Epithelial cell of esophagus (primary cell): ENCODE results near the gene MAS1L.

ENCODE experiments used
- DNase-seq: peaks from one replicate; pipeline ENCODE4 v3.0.0; 2010; ENCODE audit warnings: low read depth
- H3K4me3 ChIP-seq: 2 replicates; pipeline ENCODE4 v1.5.1; 2011; ENCODE audit warnings: mild to moderate bottlenecking, low read length, control low read depth
- TF ChIP-seq, protein P1 (sequence below): IDR thresholded peaks from 2 replicates; pipeline ENCODE4 v1.5.1; 2011; ENCODE audit warnings: low read depth, mild to moderate bottlenecking, low read length, control low read depth, inconsistent platforms; ENCODE audit not compliant: insufficient read depth; ENCODE audit errors: missing control alignments

MAS1L gene, protein sequence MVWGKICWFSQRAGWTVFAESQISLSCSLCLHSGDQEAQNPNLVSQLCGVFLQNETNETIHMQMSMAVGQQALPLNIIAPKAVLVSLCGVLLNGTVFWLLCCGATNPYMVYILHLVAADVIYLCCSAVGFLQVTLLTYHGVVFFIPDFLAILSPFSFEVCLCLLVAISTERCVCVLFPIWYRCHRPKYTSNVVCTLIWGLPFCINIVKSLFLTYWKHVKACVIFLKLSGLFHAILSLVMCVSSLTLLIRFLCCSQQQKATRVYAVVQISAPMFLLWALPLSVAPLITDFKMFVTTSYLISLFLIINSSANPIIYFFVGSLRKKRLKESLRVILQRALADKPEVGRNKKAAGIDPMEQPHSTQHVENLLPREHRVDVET

DNA sequence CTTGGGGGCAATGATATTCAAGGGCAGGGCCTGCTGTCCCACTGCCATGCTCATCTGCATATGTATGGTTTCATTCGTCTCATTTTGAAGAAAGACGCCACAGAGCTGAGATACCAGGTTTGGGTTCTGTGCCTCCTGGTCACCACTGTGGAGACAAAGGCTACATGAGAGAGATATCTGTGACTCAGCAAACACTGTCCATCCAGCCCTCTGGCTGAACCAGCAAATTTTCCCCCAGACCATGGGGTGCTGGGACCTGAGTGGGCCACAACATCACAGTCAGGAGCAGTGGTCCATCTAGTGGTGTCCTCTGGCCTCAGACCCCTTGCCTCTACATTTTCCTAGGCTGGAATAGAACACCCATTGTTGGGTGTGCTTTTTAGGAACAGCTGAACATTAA lies at the start of gene MAS1L:
Gene MAS1L, minus strand, starts transcription at position 297 of the 400 bp plus-strand sequence. Its CDS starts 54 bp downstream, at position 243.
- TF ChIP-seq, protein P1, sequence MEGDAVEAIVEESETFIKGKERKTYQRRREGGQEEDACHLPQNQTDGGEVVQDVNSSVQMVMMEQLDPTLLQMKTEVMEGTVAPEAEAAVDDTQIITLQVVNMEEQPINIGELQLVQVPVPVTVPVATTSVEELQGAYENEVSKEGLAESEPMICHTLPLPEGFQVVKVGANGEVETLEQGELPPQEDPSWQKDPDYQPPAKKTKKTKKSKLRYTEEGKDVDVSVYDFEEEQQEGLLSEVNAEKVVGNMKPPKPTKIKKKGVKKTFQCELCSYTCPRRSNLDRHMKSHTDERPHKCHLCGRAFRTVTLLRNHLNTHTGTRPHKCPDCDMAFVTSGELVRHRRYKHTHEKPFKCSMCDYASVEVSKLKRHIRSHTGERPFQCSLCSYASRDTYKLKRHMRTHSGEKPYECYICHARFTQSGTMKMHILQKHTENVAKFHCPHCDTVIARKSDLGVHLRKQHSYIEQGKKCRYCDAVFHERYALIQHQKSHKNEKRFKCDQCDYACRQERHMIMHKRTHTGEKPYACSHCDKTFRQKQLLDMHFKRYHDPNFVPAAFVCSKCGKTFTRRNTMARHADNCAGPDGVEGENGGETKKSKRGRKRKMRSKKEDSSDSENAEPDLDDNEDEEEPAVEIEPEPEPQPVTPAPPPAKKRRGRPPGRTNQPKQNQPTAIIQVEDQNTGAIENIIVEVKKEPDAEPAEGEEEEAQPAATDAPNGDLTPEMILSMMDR, result no peak
- H3K4me3 ChIP-seq, result no peak within 1 kb of the TSS
- no peak for DNase-seq

DNA sequence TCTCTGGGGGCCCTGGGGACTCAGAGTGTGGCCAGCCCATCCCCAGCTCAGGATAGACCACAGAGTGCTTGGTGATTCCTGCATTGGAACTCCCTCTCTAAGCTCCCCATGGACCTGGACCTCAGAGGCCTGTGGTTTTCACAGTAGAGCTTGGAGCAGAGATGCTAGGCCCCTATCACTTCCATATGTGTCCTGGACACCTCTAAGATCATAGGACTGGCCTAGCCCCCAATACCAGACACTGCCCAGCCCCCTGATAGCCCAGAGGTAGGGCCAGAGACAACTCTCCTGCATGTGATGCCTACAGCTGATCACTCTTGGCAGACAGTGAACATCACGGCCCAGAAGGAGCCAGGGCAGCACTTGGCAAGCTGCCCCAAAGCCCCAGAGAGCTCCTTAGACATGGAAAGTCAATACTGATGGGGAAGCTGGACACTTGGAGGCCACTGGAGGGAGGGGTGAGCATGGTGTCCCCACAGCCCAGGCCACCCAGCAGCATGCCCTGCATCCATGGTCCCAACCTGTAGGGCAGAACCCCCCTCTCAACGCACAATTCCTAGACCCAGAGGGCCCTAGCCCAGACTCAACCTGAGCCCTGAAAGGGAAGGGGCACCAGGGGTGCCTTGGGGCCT lies 44.7 kb upstream of the MAS1L start:
- TF ChIP-seq, protein P1, result no peak

DNA sequence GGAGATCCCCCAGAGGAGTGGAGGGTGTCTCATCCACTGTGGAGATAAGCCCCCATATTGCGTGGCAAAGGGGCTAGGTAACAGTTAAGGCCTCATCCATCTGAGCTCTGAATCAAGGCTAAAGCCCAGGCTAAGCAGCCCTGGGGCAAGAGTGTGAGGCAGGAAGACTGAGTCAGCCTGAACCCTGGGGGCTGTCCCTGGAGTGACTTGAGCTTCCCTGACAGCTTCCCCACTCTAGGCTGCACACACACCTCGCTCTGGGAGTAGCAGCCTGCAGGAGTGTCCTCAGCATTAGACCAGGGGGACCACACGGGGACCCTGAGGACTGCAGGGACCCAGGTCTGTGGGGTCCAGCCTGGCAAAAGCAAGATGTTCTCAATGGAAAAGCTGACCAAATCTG lies 43.9 kb upstream of the MAS1L start:
- TF ChIP-seq, protein P1, result no peak
- no peak overlapping the region for H3K4me3 ChIP-seq
- DNase-seq, result peak; percentile 34

More for the DNA sequence above, 44.7 kb upstream of the MAS1L start:
- no peak overlapping the region for H3K4me3 ChIP-seq
- DNase-seq, result no peak

DNA sequence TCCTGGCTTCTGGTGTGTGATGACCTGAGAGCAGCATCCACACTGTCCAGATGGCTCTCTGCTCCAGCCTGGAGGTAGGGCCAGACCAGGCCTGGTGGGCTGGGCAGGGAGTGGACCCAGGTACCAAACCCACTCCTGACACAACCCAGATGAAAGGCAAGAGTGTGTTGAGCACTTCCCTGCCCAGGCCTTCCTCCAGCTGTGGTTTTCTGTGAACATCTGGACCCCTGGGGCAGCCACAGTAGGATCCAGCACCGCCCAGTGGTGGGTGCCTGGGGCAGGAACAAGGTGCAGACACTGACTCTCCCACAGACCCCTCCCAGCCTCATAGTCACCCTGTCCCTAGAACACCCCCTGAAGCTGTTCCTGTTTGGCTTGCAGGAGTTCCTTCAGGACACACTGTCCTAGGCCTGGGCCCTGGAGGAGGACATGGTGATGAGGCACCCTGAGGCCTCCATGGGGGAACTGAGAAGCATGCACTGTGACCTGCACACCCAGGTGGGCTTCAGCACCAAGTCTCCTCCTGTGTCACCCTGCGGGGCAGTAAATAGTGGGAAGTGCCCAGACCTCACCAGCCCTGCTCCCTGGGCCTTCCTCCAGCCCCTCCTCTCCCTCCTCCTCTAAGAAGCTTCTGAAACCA lies 43.0 kb upstream of the MAS1L start:
- DNase-seq, result no peak
- no peak overlapping the region for H3K4me3 ChIP-seq
- TF ChIP-seq, protein P1, result no peak

DNA sequence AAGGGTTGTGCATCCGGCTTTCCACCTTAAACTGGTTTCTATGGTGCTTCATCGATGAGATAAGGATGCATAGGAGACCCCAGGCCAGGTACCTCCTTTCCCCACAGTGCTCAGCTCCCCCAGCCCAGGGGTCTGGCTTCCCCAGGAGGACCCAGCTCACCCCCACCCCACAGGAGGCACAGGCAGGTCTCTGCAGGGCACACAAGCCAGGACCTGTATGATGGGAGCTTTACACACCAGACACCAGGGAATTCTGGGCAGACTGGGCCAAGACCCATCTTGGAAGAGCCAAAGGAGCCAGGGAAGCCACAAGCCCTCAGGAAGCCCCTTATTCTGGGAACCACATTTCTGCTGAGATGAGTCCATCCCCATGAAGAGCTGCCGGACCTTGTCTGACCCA lies 42.2 kb upstream of the MAS1L start:
- H3K4me3 ChIP-seq, result no peak overlapping the region
- TF ChIP-seq, protein P1, result no peak
- DNase-seq, result no peak

DNA sequence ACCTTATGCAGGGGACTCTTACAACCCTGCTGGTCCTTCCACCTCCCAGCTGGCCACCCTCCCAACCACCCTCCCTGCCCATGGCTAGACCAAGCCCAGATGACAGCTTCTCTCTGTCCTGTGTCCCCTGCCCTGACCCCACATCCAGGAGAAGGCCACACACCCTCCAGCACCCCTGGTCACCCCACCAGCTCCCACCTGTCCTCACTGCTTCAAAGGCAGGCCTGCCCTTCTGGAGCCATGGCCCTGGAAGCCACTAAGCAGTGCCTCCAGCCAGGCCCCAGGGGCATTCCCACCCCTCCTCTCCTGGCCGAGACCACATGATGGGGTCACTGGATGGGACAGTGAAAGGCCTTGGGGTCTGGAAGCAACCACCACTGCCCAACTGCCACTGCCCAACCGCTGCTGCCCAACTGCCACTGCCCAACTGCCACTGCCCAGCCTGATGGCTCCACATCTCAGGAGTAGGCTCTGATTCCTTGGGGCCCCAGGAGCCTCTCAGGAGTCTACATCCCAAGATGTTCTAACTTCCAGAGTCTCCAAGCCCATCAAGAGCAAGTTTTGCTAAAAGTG lies 41.3 kb upstream of the MAS1L start:
- DNase-seq, result no peak
- TF ChIP-seq, protein P1, result no peak

More for the DNA sequence above, 41.3 kb upstream of the MAS1L start:
- H3K4me3 ChIP-seq, result no peak overlapping the region
